H1 (cell line): ENCODE measurements around the gene CXCL14. TPM values are rescaled to one million over a fixed set of nuclear protein-coding genes. Genes with fewer than 3 reads are reported as not detected.

ENCODE experiments used
- CTCF ChIA-PET: fragments of 300-600 bp; sonication (Branson Sonifier 250); formaldehyde crosslinking; loops from one replicate; lab custom pipeline; 2021; ENCODE audit not compliant: partially characterized antibody; lab: Charles Lee
- POLR2A ChIA-PET: fragments of 300-600 bp; sonication (Branson Sonifier 250); formaldehyde crosslinking; loops from one replicate; lab custom pipeline; 2021; ENCODE audit warnings: inconsistent platforms; ENCODE audit not compliant: partially characterized antibody; lab: Charles Lee
- DNase-seq, 2 experiments: peaks; one replicate each; pipeline versions ENCODE4 v3.0.0 to v3.0.0-alpha.2; 2010 to 2022; ENCODE audit warnings: low spot score in 2 of 2, low read depth in 1 of 2, mixed read lengths in 1 of 2
- FAIRE-seq: peaks from 2 replicates; lab custom pipeline; 2011; peaks lifted over from hg19 to GRCh38; lab: Jason Lieb, UNC
- H2AFZ ChIP-seq: 2 replicates; pipeline ENCODE4 v1.8.1; 2012; ENCODE audit warnings: low read length, inconsistent platforms
- H2AK5ac ChIP-seq: 2 replicates; pipeline ENCODE4 v1.6.1; 2013; ENCODE audit warnings: low read depth, low read length
- H2BK120ac ChIP-seq: replicated peaks from 2 replicates; pipeline ENCODE3; 2013; ENCODE audit warnings: low read depth, low read length, inconsistent platforms
- H2BK12ac ChIP-seq: 2 replicates; pipeline ENCODE4 v1.6.1; 2013; ENCODE audit warnings: low read depth, low read length
- H2BK15ac ChIP-seq: 2 replicates; pipeline ENCODE4 v1.6.1; 2013; ENCODE audit warnings: low read length
- H2BK20ac ChIP-seq: 2 replicates; pipeline ENCODE4 v1.6.1; 2013; ENCODE audit warnings: low read length
- H2BK5ac ChIP-seq: 2 replicates; pipeline ENCODE4 v1.6.1; 2013; ENCODE audit warnings: low read depth, low read length
- H3K14ac ChIP-seq: 2 replicates; pipeline ENCODE4 v1.6.1; 2013; ENCODE audit warnings: inconsistent platforms; ENCODE audit not compliant: insufficient read length
- H3K18ac ChIP-seq: 2 replicates; pipeline ENCODE4 v1.6.1; 2013; ENCODE audit warnings: low read length; ENCODE audit errors: extremely low read depth
- H3K23ac ChIP-seq: 2 replicates; pipeline ENCODE4 v1.6.1; 2013; ENCODE audit warnings: inconsistent platforms; ENCODE audit not compliant: insufficient read length
- H3K23me2 ChIP-seq: 2 replicates; pipeline ENCODE4 v1.6.1; 2013; ENCODE audit warnings: low read depth, low read length
- H3K27ac ChIP-seq: 2 replicates; pipeline ENCODE4 v1.6.1; 2011; ENCODE audit warnings: low read depth, low read length, inconsistent platforms
- H3K27me3 ChIP-seq, 4 experiments: replicated peaks in 1 of 4; 1 replicate in 1 of 4; 2 replicates in 3 of 4; pipeline versions ENCODE4 v1.6.1 to v1.8.1; 2011 to 2013; ENCODE audit warnings: low read length in 3 of 4, mild to moderate bottlenecking in 3 of 4, inconsistent platforms in 2 of 4, mixed read lengths in 2 of 4, moderate library complexity in 1 of 4; ENCODE audit not compliant: control insufficient read depth in 3 of 4, insufficient read depth in 3 of 4; ENCODE audit errors: extremely low read depth in 1 of 4
- H3K36me3 ChIP-seq, 4 experiments: 2 replicates each; pipeline versions ENCODE4 v1.6.1 to v1.8.1; 2011 to 2013; ENCODE audit warnings: mild to moderate bottlenecking in 4 of 4, low read length in 3 of 4, moderate library complexity in 2 of 4, control low read depth in 1 of 4, inconsistent platforms in 1 of 4; ENCODE audit not compliant: insufficient read depth in 4 of 4, control insufficient read depth in 2 of 4
- H3K4ac ChIP-seq: replicated peaks from 2 replicates; pipeline ENCODE3; 2013; ENCODE audit warnings: low read length, low read depth, mixed read lengths, inconsistent platforms; ENCODE audit not compliant: insufficient read length
- H3K4me1 ChIP-seq, 4 experiments: replicated peaks in 1 of 4; 1 replicate in 1 of 4; 2 replicates in 3 of 4; pipeline versions ENCODE4 v1.6.1 to v1.8.1; 2011 to 2013; ENCODE audit warnings: low read length in 3 of 4, inconsistent platforms in 2 of 4, mixed read lengths in 1 of 4; ENCODE audit not compliant: insufficient read depth in 4 of 4, control insufficient read depth in 3 of 4
- H3K4me2 ChIP-seq, 2 experiments: 2 replicates each; pipeline versions ENCODE4 v1.6.1 to v1.8.1; 2011 to 2013; ENCODE audit warnings: low read depth in 2 of 2, low read length in 2 of 2, control low read depth in 1 of 2, inconsistent platforms in 1 of 2, mild to moderate bottlenecking in 1 of 2; ENCODE audit not compliant: insufficient read depth in 1 of 2
- H3K4me3 ChIP-seq, 4 experiments: fragments of 200-600, 300-600 bp in 1 of 4; sonication (generic), shearing (Covaris generic), sonication (Bioruptor Twin) in 1 of 4; 2 replicates each; pipeline versions ENCODE4 v1.5.1 to v1.8.1; 2011 to 2016; ENCODE audit warnings: low read length in 4 of 4, low read depth in 3 of 4, control low read depth in 2 of 4, inconsistent platforms in 2 of 4, mild to moderate bottlenecking in 2 of 4, mixed read lengths in 1 of 4, moderate library complexity in 1 of 4; ENCODE audit not compliant: insufficient read depth in 2 of 4; ENCODE audit errors: extremely low read depth in 1 of 4
- H3K56ac ChIP-seq: replicated peaks from 2 replicates; pipeline ENCODE3; 2013; ENCODE audit warnings: low read depth, mild to moderate bottlenecking, mixed read lengths, low read length, inconsistent platforms; ENCODE audit not compliant: insufficient read length
- H3K79me1 ChIP-seq: 2 replicates; pipeline ENCODE4 v1.6.1; 2013; ENCODE audit warnings: low read depth, low read length, control low read depth
- H3K79me2 ChIP-seq, 2 experiments: 2 replicates each; pipeline versions ENCODE4 v1.6.1 to v1.8.1; 2012 to 2013; ENCODE audit warnings: low read length in 2 of 2, mild to moderate bottlenecking in 2 of 2, inconsistent platforms in 1 of 2; ENCODE audit not compliant: insufficient read depth in 2 of 2, control insufficient read depth in 1 of 2
- H3K9ac ChIP-seq, 4 experiments: replicated peaks in 1 of 4; 1 replicate in 1 of 4; 2 replicates in 3 of 4; pipeline versions ENCODE4 v1.6.1 to v1.8.1; 2011 to 2013; ENCODE audit warnings: low read depth in 3 of 4, low read length in 3 of 4, control low read depth in 2 of 4, mild to moderate bottlenecking in 2 of 4, moderate library complexity in 2 of 4, inconsistent platforms in 1 of 4; ENCODE audit errors: extremely low read depth in 1 of 4
- H3K9me3 ChIP-seq, 2 experiments: 2 replicates each; pipeline versions ENCODE4 v1.6.1 to v1.8.1; 2012 to 2013; ENCODE audit warnings: mild to moderate bottlenecking in 2 of 2, moderate library complexity in 2 of 2, control low read depth in 1 of 2, inconsistent platforms in 1 of 2, low read depth in 1 of 2, low read length in 1 of 2, mixed read lengths in 1 of 2; ENCODE audit not compliant: insufficient read depth in 2 of 2
- H4K20me1 ChIP-seq, 2 experiments: replicated peaks in 1 of 2; 2 replicates each; pipeline versions ENCODE3 to v1.8.1; 2011 to 2013; ENCODE audit warnings: inconsistent platforms in 2 of 2, low read length in 2 of 2, mild to moderate bottlenecking in 1 of 2; ENCODE audit not compliant: insufficient read depth in 2 of 2, control insufficient read depth in 1 of 2
- H4K5ac ChIP-seq: 2 replicates; pipeline ENCODE4 v1.6.1; 2013; ENCODE audit warnings: low read length, low read depth, mixed read lengths, inconsistent platforms; ENCODE audit not compliant: insufficient read length
- H4K8ac ChIP-seq: 2 replicates; pipeline ENCODE4 v1.8.0; 2013; ENCODE audit warnings: mild to moderate bottlenecking, moderate library complexity, low read length, inconsistent platforms; ENCODE audit not compliant: insufficient read depth; ENCODE audit errors: extremely low read depth
- H4K91ac ChIP-seq: replicated peaks from 2 replicates; pipeline ENCODE3; 2013; ENCODE audit warnings: low read length, mixed read lengths, inconsistent platforms; ENCODE audit not compliant: insufficient read length
- WGBS, 2 experiments: shearing (Covaris generic) in 1 of 2; methylation state at CpG; one replicate each; pipeline versions ENCODE4 v1.1.6 to v1.1.7; 2013 to 2015; ENCODE audit warnings: low lambda C conversion rate in 2 of 2, mixed read lengths in 2 of 2, inconsistent platforms in 1 of 2, low coverage in 1 of 2, missing lambda C conversion rate in 1 of 2; ENCODE audit not compliant: insufficient replicate concordance in 2 of 2, insufficient coverage in 1 of 2, insufficient read length in 1 of 2; ENCODE audit errors: extremely low coverage in 1 of 2, missing lambda C conversion rate in 1 of 2; 5-methylcytosine and 5-hydroxymethylcytosine counted together
- polyA plus RNA-seq, 7 experiments: library from polyadenylated mRNA; depleted of rRNA in 3 of 7; stranded (reverse) in 5 of 7; unstranded in 2 of 7; fragments of >200 nt in 5 of 7; fragments of 200-250 nt in 2 of 7; gene quantifications; 1 replicate in 5 of 7; 2 replicates in 1 of 7; 4 replicates in 1 of 7; pipeline versions ENCODE4 v1.2.1 to v1.2.3, GENCODE V29; 2011 to 2013; ENCODE audit warnings: missing spikeins in 2 of 7, mixed read lengths in 2 of 7
- total RNA-seq: library from RNA; stranded (reverse); fragmentation: NEBNext Ultra II Directional; extraction: Animal tissue kit (Norgen Biotek cat#: 25700); gene quantifications from 2 replicates; pipeline ENCODE4 v1.2.1, GENCODE V29; 2021
- TF ChIP-seq, protein P1 (sequence below): IDR thresholded peaks from 2 replicates; pipeline ENCODE4 v1.6.1; 2011; ENCODE audit warnings: low read length, improper control_type of control experiment

Gene CXCL14
- total and polyA plus RNA-seq, 2 of the 8 experiments (the other 6 are each of a cell fraction or from before 2014, with no cell fraction given): 1.5 to 1.8 TPM

DNA sequence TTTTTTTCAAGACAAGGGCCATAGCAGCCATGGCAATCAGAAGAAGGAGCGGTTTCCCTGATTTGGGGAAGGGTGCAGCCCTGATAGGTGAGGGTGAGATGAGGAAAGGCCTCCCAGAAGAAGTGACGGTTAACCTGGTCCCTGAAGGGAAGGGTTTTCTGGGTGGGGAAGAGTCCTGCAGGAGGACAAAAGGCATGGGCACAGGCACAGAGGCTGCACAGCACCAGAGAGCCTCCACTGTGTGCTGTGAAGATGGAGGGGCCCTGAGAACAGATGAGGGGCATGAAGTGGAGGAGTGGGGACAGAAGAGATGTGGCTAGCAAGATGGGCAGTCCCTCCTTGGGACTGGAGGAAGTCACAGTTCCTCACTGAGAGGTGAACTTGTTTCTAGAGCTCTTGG lies 46.3 kb upstream of the CXCL14 start:
- Histone ChIP-seq H4K20me1 (no peaks in the 10 kb centered on the region), H3K9me3 (no peaks in the 10 kb centered on the region), H3K27me3 (no peaks in the 10 kb centered on the region), H2AFZ (no peak overlapping the region), H3K56ac (no peak overlapping the region), H4K91ac (no peak overlapping the region), H2BK120ac (no peak overlapping the region), H3K18ac (no peak overlapping the region), H3K4ac (no peak overlapping the region), H3K14ac (no peak overlapping the region), H4K5ac (no peak overlapping the region), H3K79me2 (no peaks in the 10 kb centered on the region), H3K79me1 (no peaks in the 10 kb centered on the region), H4K8ac (no peak overlapping the region), H3K27ac (no peak overlapping the region), H2BK20ac (no peak overlapping the region), H3K4me1 (peaks cover 0 to 2% (median 0%) of the 10 kb centered on the region in 4 experiments; a peak in 1 of 7 replicates), H3K4me2 (no peak overlapping the region), H3K9ac (no peak overlapping the region), H2BK5ac (no peak overlapping the region), H2BK15ac (no peak overlapping the region), H2BK12ac (no peak overlapping the region), H3K23me2 (no peaks in the 10 kb centered on the region), H3K23ac (no peak overlapping the region), H3K4me3 (no peak overlapping the region), H2AK5ac (no peak overlapping the region), H3K36me3 (no peaks in the 10 kb centered on the region)
- DNase-seq (peak in 1 of 2 experiments; percentile 10), FAIRE-seq (no peak)
- 91% methylated on average over 2 of the region's 2 CpGs; no CpG with 5 or more reads in 1 of the 2 experiments for WGBS, 2 experiments
- TF ChIP-seq, protein P1, sequence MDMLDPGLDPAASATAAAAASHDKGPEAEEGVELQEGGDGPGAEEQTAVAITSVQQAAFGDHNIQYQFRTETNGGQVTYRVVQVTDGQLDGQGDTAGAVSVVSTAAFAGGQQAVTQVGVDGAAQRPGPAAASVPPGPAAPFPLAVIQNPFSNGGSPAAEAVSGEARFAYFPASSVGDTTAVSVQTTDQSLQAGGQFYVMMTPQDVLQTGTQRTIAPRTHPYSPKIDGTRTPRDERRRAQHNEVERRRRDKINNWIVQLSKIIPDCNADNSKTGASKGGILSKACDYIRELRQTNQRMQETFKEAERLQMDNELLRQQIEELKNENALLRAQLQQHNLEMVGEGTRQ: no peak
- ChIA-PET CTCF (interaction anchor here (1.7 to 1.8 kb wide), 2 partner anchors 15 to 64 kb away, joined by 5 read pairs; no protein-coding TSS in a partner anchor), POLR2A (no interaction called here)
